22Rv1 (cell line): ENCODE data around the gene TMEM209.

Source experiments
- H3K27ac ChIP-seq: fragments of 450-650 bp; 2 replicates; pipeline ENCODE4 v1.5.1; 2017
- CTCF ChIP-seq: fragments of 450-650 bp; IDR thresholded peaks from 2 replicates; pipeline ENCODE4 v1.5.1; 2017; ENCODE audit warnings: mild to moderate bottlenecking
- ZFX ChIP-seq: fragments of 450-650 bp; IDR thresholded peaks from 2 replicates; pipeline ENCODE4 v1.6.1; 2017; ENCODE audit warnings: antibody characterized with exemption, borderline replicate concordance

TMEM209 gene

GRCh38 chr7:130179631-130180030, 25.6 kb downstream of the TMEM209 start:
- no peak overlapping the region for H3K27ac ChIP-seq
- TF ChIP-seq CTCF (no peak), ZFX (no peak)

- no peak overlapping the region for H3K27ac ChIP-seq
- no peak for TF ChIP-seq CTCF
- TF ChIP-seq ZFX: no peak
Observed at GRCh38 chr7:130178251-130178650, 27.0 kb downstream of the TMEM209 start.

GRCh38 chr7:130174237-130174959, 30.8 kb downstream of the TMEM209 start:
- TF ChIP-seq CTCF (no peak), ZFX (no peak)
- no peak overlapping the region for H3K27ac ChIP-seq

- TF ChIP-seq ZFX: no peak
- TF ChIP-seq CTCF: no peak
- no peak overlapping the region for H3K27ac ChIP-seq
Observed at GRCh38 chr7:130162196-130162595, 43.0 kb downstream of the TMEM209 start.

- TF ChIP-seq ZFX: no peak
- no peak for TF ChIP-seq CTCF
Observed at GRCh38 chr7:130160455-130160854, 44.8 kb downstream of the TMEM209 start.

GRCh38 chr7:130160023-130160422, 45.2 kb downstream of the TMEM209 start:
- H3K27ac ChIP-seq: no peak overlapping the region
- TF ChIP-seq ZFX (no peak), CTCF (no peak)

More at GRCh38 chr7:130160455-130160854, 44.8 kb downstream of the TMEM209 start:
- no peak overlapping the region for H3K27ac ChIP-seq

GRCh38 chr7:130157700-130158099, 47.5 kb downstream of the TMEM209 start:
- H3K27ac ChIP-seq: no peak overlapping the region
- TF ChIP-seq ZFX (no peak), CTCF (no peak)
